ENCODE measurements around the gene RABEPK. TPM values are rescaled to one million over a fixed set of nuclear protein-coding genes. Genes with fewer than 3 reads are reported as not detected.

Gene RABEPK
- total and polyA plus RNA-seq, 10 of the 15 experiments (the other 5 are each of a cell fraction or from before 2014, with no cell fraction given) = 26.9 to 59.8 (median 39.4) TPM

- H3K27ac ChIP-seq (ENCODE audit: control insufficient read depth, insufficient read depth) = no peak overlapping the region
- no peaks in the 10 kb centered on the region for H3K9me3 ChIP-seq (replicated peaks; ENCODE audit: control insufficient read depth, insufficient read depth, low read length)
- DNase-seq (ENCODE audit: low read depth, low spot score) = no peak
- H4K20me1 ChIP-seq (ENCODE audit: control insufficient read depth, insufficient read depth) = no peaks in the 10 kb centered on the region
- no peak overlapping the region for H3K4me3 ChIP-seq
- SMC1A ChIA-PET (ENCODE audit: uncharacterized antibody, unreplicated experiment) = no interaction called here
- no peak for FAIRE-seq
- POLR2A ChIA-PET = no interaction called here
- no peak overlapping the region for H3K9ac ChIP-seq (ENCODE audit: control insufficient read depth, insufficient read depth, low read length)
- in situ Hi-C loops (cut with MboI) = no loop called here
- H3K4me1 ChIP-seq (ENCODE audit: control insufficient read depth, insufficient read depth, low read length) = no peaks in the 10 kb centered on the region
- peaks cover 69% of the 10 kb centered on the region for H3K79me2 ChIP-seq (ENCODE audit: control insufficient read depth, insufficient read depth, low read length)
- CTCF ChIA-PET = no interaction called here
- TF ChIP-seq MEF2A (IDR thresholded peaks at IDR 0.05; ENCODE audit: insufficient read depth, low read depth, low read length) = no peak
- TF ChIP-seq RUNX3 (IDR thresholded peaks at IDR 0.05; ENCODE audit: low read length) = no peak
- TF ChIP-seq ZBTB11 (CRISPR knock-in tag; IDR thresholded peaks at IDR 0.05) = no peak
- no peak for TF ChIP-seq POLR2AphosphoS5 (IDR thresholded peaks at IDR 0.05; ENCODE audit: low read length)
- no peak for TF ChIP-seq FOS (IDR thresholded peaks at IDR 0.05; ENCODE audit: borderline replicate concordance, extremely low read depth, insufficient read length)
- TF ChIP-seq ZNF274 (IDR thresholded peaks at IDR 0.05; ENCODE audit: insufficient read depth, insufficient read length) = no peak
- TF ChIP-seq ZNF592 (IDR thresholded peaks at IDR 0.05) = no peak
- TF ChIP-seq NR2C1 (IDR thresholded peaks at IDR 0.05) = no peak
- no peak for TF ChIP-seq TCF7 (IDR thresholded peaks at IDR 0.05; ENCODE audit: borderline replicate concordance)
- TF ChIP-seq EP300 (IDR thresholded peaks at IDR 0.05; ENCODE audit: borderline replicate concordance in 1 of 2, control insufficient read depth in 1 of 2, low read depth in 2 of 2, low read length in 2 of 2) = no peak
- TF ChIP-seq BACH1 (IDR thresholded peaks at IDR 0.05; ENCODE audit: borderline replicate concordance) = no peak
- no peak for TF ChIP-seq YY1 (IDR thresholded peaks at IDR 0.05; ENCODE audit: low read depth, low read length)
- TF ChIP-seq CREB1 (IDR thresholded peaks at IDR 0.05; ENCODE audit: low read depth) = no peak
- TF ChIP-seq ZBED1 (IDR thresholded peaks at IDR 0.05; ENCODE audit: borderline replicate concordance) = no peak
- no peak for TF ChIP-seq MTA3 (IDR thresholded peaks at IDR 0.05; ENCODE audit: borderline replicate concordance, low read length)
- TF ChIP-seq USF1 (IDR thresholded peaks at IDR 0.05; ENCODE audit: borderline replicate concordance, extremely low read length, insufficient read depth, low read depth, low read length) = no peak
- TF ChIP-seq CREM (IDR thresholded peaks at IDR 0.05; ENCODE audit: low read depth) = no peak
- RAD21 ChIA-PET (ENCODE audit: unreplicated experiment) = no interaction called here
- no peak overlapping the region for H3K4me2 ChIP-seq (ENCODE audit: control insufficient read depth, insufficient read depth)
- no peak overlapping the region for H2AFZ ChIP-seq (ENCODE audit: control insufficient read depth, low read depth, low read length)
- intact Hi-C loops (cut with micrococcal nuclease; ENCODE audit: unreplicated experiment) = no loop called here
- peaks cover 0 to 1% of the 10 kb centered on the region in 2 experiments; a peak in 1 of 4 replicates for H3K36me3 ChIP-seq (ENCODE audit: control insufficient read depth in 2 of 2, insufficient read depth in 2 of 2, low read length in 1 of 2)
- H3K27me3 ChIP-seq (replicated peaks in 1 of 2; ENCODE audit: control insufficient read depth in 2 of 2, insufficient read depth in 2 of 2, low read length in 1 of 2) = no peaks in the 10 kb centered on the region
- 98% methylated on average over 2 of the region's 2 CpGs for WGBS (ENCODE audit: insufficient coverage, insufficient replicate concordance, low lambda C conversion rate, missing lambda C conversion rate)
- no TSS peak for BruUV-seq (replicated peaks)
- ATAC-seq = no peak
These were observed 16.8 kb upstream of the RABEPK start for GRCh38 chr9:125183561-125183960.
